ENCODE measurements around the gene THTPA. TPM values are rescaled to one million over a fixed set of nuclear protein-coding genes. Genes with fewer than 3 reads are reported as not detected.

THTPA gene
- total and polyA plus RNA-seq, 2 of the 13 experiments (the other 11 are each of a cell fraction or from before 2014, with no cell fraction given) = 7.4 to 8.7 TPM

DNA sequence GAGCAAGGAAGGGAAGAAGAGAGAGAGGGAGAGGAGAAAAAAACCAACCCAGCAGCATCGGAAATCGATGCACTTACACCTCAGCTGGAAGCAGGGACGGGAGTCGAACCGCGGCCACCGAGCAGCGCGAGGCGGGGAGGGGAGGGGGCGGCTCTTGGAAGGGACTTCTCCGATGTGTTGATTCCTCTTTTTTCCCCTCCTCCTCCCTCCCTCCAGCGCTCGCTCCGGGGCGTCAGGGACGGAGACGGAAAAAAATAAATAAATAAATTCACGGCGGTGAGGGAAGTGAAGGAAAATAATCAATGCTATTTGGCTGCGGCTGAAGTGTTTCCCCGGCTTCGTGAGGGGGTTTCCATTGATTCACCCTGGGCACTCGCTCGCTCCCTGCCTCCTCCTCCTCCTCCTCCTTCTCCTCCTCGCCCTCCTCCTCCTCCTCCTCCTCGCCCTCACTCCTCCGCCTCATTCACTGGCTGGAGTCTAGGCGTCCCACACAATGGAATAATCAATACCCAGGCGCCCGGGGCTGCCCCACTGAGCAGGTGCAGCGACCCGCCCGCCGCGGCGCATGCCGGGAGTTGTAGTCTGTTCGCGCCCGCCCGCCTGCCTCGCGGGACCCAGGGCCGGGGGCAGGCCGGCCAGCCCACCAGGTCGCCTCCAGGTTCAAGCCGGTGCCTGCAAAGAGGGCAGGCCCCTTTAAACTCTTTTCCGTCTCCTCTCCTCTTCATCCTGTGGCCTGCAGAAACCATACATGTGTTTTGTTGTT is 4.6 kb upstream of the THTPA start, which contains the start of gene ZFHX2 (continued):
- TF ChIP-seq, protein P1, sequence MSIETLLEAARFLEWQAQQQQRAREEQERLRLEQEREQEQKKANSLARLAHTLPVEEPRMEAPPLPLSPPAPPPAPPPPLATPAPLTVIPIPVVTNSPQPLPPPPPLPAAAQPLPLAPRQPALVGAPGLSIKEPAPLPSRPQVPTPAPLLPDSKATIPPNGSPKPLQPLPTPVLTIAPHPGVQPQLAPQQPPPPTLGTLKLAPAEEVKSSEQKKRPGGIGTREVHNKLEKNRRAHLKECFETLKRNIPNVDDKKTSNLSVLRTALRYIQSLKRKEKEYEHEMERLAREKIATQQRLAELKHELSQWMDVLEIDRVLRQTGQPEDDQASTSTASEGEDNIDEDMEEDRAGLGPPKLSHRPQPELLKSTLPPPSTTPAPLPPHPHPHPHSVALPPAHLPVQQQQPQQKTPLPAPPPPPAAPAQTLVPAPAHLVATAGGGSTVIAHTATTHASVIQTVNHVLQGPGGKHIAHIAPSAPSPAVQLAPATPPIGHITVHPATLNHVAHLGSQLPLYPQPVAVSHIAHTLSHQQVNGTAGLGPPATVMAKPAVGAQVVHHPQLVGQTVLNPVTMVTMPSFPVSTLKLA (IDR thresholded peaks at IDR 0.05) = 0 out of 2 replicates have a peak, but pooled peaks have one; percentile 7
- TF ChIP-seq ZFP36L1 (CRISPR knock-in tag; IDR thresholded peaks at IDR 0.05) (no peak), ZNF615 (CRISPR knock-in tag; IDR thresholded peaks at IDR 0.05; ENCODE audit: borderline replicate concordance) (peak; percentile 86; the same call in 1 of the 2 replicates), NR1H2 (CRISPR knock-in tag; IDR thresholded peaks at IDR 0.05; ENCODE audit: borderline replicate concordance, low read depth) (no peak), POLR2G (IDR thresholded peaks at IDR 0.05; ENCODE audit: low read depth, low read length) (peak; percentile 95), ZNF292 (CRISPR knock-in tag; IDR thresholded peaks at IDR 0.05; ENCODE audit: borderline replicate concordance, low read depth) (peak; percentile 82), TCF7 (IDR thresholded peaks at IDR 0.05; ENCODE audit: low read depth) (no peak), ZSCAN5A (CRISPR knock-in tag; IDR thresholded peaks at IDR 0.05; ENCODE audit: borderline replicate concordance) (no peak), IRF1 (CRISPR knock-in tag; IDR thresholded peaks at IDR 0.05; ENCODE audit: low read depth) (no peak), ZNF383 (CRISPR knock-in tag; IDR thresholded peaks at IDR 0.05; ENCODE audit: borderline replicate concordance) (peak; percentile 15; the same call in 1 of the 2 replicates)
- TF ChIP-seq, protein P2, sequence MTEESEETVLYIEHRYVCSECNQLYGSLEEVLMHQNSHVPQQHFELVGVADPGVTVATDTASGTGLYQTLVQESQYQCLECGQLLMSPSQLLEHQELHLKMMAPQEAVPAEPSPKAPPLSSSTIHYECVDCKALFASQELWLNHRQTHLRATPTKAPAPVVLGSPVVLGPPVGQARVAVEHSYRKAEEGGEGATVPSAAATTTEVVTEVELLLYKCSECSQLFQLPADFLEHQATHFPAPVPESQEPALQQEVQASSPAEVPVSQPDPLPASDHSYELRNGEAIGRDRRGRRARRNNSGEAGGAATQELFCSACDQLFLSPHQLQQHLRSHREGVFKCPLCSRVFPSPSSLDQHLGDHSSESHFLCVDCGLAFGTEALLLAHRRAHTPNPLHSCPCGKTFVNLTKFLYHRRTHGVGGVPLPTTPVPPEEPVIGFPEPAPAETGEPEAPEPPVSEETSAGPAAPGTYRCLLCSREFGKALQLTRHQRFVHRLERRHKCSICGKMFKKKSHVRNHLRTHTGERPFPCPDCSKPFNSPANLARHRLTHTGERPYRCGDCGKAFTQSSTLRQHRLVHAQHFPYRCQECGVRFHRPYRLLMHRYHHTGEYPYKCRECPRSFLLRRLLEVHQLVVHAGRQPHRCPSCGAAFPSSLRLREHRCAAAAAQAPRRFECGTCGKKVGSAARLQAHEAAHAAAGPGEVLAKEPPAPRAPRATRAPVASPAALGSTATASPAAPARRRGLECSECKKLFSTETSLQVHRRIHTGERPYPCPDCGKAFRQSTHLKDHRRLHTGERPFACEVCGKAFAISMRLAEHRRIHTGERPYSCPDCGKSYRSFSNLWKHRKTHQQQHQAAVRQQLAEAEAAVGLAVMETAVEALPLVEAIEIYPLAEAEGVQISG (CRISPR knock-in tag; IDR thresholded peaks at IDR 0.05) = peak; percentile 91
- TF ChIP-seq, protein P3, sequence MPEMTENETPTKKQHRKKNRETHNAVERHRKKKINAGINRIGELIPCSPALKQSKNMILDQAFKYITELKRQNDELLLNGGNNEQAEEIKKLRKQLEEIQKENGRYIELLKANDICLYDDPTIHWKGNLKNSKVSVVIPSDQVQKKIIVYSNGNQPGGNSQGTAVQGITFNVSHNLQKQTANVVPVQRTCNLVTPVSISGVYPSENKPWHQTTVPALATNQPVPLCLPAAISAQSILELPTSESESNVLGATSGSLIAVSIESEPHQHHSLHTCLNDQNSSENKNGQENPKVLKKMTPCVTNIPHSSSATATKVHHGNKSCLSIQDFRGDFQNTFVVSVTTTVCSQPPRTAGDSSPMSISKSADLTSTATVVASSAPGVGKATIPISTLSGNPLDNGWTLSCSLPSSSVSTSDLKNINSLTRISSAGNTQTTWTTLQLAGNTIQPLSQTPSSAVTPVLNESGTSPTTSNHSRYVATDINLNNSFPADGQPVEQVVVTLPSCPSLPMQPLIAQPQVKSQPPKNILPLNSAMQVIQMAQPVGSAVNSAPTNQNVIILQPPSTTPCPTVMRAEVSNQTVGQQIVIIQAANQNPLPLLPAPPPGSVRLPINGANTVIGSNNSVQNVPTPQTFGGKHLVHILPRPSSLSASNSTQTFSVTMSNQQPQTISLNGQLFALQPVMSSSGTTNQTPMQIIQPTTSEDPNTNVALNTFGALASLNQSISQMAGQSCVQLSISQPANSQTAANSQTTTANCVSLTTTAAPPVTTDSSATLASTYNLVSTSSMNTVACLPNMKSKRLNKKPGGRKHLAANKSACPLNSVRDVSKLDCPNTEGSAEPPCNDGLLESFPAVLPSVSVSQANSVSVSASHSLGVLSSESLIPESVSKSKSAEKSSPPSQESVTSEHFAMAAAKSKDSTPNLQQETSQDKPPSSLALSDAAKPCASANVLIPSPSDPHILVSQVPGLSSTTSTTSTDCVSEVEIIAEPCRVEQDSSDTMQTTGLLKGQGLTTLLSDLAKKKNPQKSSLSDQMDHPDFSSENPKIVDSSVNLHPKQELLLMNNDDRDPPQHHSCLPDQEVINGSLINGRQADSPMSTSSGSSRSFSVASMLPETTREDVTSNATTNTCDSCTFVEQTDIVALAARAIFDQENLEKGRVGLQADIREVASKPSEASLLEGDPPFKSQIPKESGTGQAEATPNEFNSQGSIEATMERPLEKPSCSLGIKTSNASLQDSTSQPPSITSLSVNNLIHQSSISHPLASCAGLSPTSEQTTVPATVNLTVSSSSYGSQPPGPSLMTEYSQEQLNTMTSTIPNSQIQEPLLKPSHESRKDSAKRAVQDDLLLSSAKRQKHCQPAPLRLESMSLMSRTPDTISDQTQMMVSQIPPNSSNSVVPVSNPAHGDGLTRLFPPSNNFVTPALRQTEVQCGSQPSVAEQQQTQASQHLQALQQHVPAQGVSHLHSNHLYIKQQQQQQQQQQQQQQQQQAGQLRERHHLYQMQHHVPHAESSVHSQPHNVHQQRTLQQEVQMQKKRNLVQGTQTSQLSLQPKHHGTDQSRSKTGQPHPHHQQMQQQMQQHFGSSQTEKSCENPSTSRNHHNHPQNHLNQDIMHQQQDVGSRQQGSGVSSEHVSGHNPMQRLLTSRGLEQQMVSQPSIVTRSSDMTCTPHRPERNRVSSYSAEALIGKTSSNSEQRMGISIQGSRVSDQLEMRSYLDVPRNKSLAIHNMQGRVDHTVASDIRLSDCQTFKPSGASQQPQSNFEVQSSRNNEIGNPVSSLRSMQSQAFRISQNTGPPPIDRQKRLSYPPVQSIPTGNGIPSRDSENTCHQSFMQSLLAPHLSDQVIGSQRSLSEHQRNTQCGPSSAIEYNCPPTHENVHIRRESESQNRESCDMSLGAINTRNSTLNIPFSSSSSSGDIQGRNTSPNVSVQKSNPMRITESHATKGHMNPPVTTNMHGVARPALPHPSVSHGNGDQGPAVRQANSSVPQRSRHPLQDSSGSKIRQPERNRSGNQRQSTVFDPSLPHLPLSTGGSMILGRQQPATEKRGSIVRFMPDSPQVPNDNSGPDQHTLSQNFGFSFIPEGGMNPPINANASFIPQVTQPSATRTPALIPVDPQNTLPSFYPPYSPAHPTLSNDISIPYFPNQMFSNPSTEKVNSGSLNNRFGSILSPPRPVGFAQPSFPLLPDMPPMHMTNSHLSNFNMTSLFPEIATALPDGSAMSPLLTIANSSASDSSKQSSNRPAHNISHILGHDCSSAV (CRISPR knock-in tag; IDR thresholded peaks at IDR 0.05; ENCODE audit: borderline replicate concordance) = peak; percentile 98

Data from HepG2 (cell line).